GM19452 (cell line): ENCODE results near the gene EXOC5.
A peak's percentile ranks its signal among the peaks of the same experiment; 100 is the strongest.
"Not testable (repeated sequence)": the region's sequence is repeated elsewhere in the genome, so short reads cannot be mapped to it uniquely, and the experiment has no call there.

Source experiments
- ATAC-seq: cut with Tn5 transposase; IDR thresholded peaks from one replicate; pipeline ENCODE4 v1.9.1; 2021; ENCODE audit not compliant: unreplicated experiment

The EXOC5 gene

GRCh38 chr14:57258221-57258620 lies 10.5 kb downstream of the EXOC5 start:
- ATAC-seq: not testable (repeated sequence)

DNA sequence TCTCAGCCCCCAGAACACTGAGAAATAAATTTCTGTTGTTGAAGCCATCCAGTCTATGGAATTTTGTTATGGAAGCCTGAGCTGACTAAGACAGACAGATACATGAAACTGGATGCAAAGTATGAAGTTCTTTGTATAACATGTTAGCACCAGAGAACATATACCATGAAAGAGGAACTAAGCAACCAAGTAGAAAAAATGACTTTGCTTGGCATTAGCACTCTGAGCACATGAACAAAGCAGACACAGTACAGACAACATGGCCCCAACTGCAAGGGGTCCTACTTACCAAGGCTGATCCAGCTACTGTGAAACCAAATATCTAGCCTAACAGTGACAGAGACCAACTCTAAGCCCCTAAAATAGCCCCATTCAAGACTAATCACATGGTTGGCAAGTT lies 13.8 kb downstream of the EXOC5 start:
- peak; percentile 55 for ATAC-seq

- ATAC-seq: no peak
These were observed 21.6 kb downstream of the EXOC5 start for GRCh38 chr14:57246933-57247657.

DNA sequence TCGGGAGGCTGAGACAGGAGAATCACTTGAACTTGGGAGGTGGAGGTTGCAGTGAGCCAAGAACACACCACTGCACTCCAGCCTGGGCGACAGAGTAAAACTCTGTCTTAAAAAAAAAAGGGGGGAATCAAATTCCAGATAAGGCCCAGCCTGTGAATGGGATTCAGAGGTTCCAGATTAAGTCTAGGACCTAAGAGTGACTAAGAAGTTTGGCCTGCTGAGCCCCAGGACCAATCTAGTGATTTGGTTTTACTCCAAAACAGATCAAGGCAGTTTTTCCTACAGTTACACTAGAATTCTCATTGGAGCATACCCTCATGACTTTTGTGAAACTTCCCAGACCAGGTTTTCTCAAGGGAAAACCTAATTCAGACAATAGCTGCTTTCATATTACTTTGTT lies 22.8 kb downstream of the EXOC5 start:
- ATAC-seq: no peak

DNA sequence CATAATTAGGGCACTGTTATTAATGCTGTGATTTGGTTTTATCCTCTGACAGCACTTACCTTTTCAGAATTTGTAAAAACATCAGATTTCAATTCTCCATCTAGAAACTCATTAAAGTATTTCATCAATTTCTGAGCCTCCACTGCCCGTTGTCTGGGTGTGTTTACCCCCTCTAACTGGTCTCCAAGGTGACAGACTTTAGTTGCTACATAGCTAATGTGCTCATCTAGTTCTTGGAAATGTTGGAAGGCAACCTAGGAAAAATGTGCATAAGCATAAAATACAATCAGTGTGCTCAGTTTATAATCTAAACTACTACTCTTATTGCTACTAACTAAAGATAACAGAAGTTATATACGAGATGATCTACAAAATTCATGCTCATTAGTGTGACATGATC lies 24.6 kb downstream of the EXOC5 start:
- no peak for ATAC-seq

DNA sequence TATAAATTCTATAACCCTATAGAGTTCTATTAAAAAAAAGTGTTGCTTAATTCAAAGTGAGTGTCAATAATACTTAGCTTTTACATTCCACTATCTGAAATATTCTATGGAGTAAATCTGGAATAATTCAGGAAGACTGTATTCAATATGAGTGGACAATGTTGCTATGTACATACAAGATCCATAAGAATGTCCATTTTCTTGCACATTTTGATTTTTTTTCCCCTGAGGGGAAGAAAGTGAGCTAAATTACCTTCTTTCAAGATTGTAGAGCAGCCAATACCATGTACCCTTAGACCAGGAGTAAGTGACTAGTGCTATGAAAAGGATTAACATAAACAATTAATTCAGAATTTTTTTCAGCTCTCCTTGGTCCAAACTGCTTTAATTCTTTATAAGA lies 25.4 kb downstream of the EXOC5 start:
- no peak for ATAC-seq

DNA sequence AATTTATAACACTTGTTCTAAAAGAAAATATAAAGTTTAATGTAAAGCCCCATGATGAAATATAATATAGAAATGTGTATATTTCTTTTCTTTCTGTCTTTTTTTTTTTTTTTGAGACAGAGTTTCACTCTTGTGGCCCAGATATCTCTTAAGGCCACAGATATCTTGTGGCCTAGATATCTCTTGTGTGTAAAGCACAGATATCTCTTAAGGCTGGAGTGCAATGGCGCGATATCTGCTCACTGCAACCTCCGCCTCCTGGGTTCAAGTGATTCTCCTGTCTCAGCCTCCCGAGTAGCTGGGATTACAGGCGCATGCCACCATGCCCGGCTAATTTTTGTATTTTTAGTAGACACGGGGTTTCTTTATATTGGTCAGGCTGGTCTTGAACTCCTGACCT lies 28.6 kb downstream of the EXOC5 start:
- ATAC-seq: not testable (repeated sequence)

DNA sequence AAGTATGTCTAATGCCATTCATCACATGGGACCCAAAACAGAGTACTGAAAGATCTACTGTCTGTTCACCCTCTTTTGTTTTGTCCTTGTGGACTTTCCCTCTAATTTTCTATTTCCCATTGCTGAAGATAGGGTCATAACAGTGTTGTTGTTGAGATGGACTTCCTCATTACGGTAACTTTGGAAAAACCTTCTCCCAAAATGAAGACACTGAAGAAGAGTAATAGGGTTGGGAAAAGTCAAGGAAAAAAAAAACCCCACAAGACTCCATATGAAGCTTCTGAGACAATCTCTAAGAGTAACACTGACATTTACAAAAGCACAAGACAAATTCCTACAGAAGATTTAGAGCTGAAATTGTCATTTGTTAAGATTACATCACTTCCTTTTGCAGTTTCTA lies 36.7 kb downstream of the EXOC5 start:
- ATAC-seq: no peak

- ATAC-seq: not testable (repeated sequence)
These were observed 40.4 kb downstream of the EXOC5 start for GRCh38 chr14:57228320-57228719.

DNA sequence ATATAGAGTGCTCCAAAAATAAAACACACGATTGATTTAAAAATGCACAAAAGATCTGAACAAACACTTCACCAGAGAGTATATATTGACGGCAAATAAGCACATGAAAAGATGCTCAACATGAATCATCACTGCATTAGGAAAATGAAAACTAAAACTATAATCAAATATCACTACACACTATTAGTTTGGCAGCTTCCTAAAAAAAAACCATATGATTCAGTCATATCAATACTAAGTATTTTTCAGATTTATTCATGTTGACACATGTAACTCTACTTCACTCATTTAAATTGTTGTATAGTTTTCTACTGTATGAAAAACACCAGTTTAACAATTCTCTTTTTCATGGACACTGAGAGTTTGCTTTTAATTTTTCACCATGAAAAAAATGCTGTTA lies 41.6 kb downstream of the EXOC5 start:
- no peak for ATAC-seq

- ATAC-seq: no peak
These were observed 46.8 kb downstream of the EXOC5 start for GRCh38 chr14:57221931-57222330.

- no peak for ATAC-seq
These were observed 55.8 kb downstream of the EXOC5 start for GRCh38 chr14:57212919-57213318.

DNA sequence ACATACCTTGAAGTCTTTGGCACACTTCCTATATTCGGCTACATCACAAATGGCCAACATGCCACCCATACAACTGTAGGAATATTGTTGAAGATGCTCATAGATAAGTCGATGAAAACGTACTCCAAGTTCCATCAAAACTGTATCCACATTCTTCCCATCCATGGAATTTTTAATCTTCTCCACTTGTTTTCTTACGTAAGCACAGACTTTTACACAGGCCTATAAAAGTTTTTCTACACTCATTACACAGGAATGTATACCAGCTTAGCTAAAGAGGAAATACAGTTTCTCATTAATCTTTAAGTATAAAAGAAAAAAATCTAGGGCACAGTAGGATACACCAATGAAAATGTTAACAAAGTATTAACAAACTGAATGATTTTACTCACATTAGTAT lies 59.1 kb downstream of the EXOC5 start:
- no peak for ATAC-seq

DNA sequence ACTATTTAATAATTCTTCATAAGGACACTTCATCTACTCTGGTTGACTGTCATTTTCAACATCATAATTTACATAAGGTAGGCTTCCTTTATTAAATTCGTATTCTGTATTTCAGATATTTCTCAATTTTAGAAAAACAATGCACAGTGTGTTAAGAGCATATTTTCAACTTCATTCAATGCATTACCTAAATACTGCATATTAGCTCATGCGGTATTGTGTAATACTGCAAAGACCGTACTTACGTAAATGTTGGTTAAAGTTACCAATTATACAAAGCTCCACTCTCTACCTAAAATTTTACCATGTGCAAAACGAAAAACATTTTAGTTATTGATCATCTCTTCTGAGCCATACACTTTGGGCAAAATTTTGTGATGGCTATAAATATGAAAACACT lies 62.8 kb downstream of the EXOC5 start:
- ATAC-seq: no peak

- ATAC-seq: not testable (repeated sequence)
These were observed 66.0 kb downstream of the EXOC5 start for GRCh38 chr14:57202672-57203071.

DNA sequence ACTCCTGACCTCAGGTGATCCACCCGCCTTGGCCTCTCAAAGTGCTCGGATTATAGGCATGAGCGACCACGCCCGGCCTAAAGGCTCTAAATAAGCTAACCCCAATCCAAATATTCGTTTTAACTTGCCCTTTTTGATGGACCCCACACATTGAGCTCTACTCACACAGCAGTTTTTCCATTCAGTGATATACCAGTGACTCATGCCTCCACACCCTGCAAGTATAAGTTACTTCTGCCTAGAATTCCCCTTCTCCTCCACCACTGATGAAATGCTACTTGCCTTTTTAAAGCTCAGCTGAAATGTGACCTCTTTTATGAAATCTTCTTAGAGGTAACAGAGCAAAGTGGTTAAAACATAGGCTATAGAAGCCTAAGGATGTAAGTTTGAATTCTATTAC lies 68.8 kb downstream of the EXOC5 start:
- ATAC-seq: no peak

DNA sequence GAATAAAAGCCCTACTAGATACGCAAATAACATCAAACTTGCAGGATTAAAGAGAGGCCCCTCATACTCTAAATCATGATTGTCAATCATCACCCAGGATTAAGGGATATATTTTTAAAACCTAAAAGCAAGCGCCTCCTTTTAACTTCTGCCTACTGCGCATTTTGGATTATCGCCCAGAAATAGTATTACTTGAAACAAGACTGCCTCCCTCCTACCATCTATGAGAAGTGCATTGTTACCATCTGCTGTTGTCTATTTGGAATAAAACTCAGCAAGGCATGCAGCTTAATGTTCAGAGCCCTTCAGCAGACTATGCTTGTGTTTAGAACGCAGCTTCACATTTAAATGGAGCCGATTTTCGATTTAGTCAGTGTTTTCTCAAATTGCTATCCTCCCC lies 79.6 kb downstream of the EXOC5 start:
- no peak for ATAC-seq

- ATAC-seq: no peak
These were observed 85.8 kb downstream of the EXOC5 start for GRCh38 chr14:57182760-57183503.

DNA sequence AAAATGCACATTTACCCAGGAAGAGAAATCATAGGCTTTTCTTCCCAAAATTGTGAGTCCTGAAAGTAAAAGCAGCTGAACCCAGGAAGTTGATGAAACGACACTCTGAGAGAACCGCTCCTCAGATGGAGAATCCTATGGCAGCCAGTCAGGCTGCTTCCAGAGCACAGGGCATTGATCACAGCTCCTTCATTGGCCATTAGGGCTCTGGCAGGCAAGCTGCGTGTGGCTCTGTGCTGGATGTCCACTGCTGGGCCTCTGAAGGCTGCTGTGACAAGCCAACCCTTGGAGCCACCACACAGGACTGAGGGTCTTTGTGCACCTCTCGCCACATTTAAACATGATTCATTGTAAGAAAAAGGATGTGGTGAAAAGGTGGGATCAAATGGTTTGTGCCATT lies 89.4 kb downstream of the EXOC5 start:
- ATAC-seq: no peak

- no peak for ATAC-seq
These were observed 94.2 kb downstream of the EXOC5 start for GRCh38 chr14:57174466-57174865.

- no peak for ATAC-seq
These were observed 96.8 kb downstream of the EXOC5 start for GRCh38 chr14:57171903-57172302.

- no peak for ATAC-seq
These were observed 97.3 kb downstream of the EXOC5 start for GRCh38 chr14:57171363-57171762.

DNA sequence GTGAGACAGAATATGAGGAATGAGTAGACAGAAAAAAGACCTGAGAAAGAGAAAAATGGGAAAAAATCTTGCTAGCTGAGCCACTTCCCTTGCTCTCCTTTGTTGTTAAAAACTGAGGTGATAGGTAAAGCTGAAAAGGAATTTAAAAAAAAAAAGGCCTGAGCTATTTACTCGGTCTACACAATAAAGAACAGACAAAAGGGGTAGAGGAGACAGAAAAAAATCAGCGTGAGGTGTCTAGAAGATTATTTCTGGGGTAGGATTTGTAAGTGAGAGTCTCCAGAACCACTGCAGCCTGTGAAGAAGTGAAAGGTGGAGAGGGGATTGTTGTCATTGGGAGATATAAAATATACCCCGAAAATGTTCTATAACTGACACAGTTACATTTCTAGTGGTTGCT lies 98.8 kb downstream of the EXOC5 start:
- no peak for ATAC-seq
